Raji (cell line): ENCODE measurements around the gene WDR70.

Source experiments
- POLR2A ChIP-seq: IDR thresholded peaks from 2 replicates; pipeline ENCODE4 v1.6.1; 2011; ENCODE audit warnings: low read depth, low read length, control low read depth; ENCODE audit not compliant: insufficient read depth

WDR70 gene

DNA sequence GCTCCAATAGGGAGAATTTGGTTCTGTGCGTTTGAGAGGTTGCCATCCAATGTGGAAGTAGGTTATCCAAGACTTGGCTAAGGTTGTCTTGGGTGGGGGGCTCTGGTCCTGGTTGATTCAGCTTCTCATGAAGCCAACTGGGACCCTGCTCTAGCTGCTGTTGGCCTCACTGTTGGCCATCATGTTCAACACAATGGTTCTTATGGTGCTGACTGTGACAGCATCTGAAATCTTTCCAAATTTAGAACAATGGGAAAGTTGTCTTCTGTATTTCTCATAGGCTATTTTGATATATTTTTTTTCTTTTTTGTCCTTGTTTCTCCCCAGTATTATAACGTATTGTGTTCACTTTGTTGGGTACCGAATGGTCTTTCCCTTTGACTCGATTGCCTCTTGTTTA lies 388.8 kb downstream of the WDR70 start:
- no peak for TF ChIP-seq POLR2A

GRCh38 chr5:37768371-37768770 lies 389.3 kb downstream of the WDR70 start:
- no peak for TF ChIP-seq POLR2A

DNA sequence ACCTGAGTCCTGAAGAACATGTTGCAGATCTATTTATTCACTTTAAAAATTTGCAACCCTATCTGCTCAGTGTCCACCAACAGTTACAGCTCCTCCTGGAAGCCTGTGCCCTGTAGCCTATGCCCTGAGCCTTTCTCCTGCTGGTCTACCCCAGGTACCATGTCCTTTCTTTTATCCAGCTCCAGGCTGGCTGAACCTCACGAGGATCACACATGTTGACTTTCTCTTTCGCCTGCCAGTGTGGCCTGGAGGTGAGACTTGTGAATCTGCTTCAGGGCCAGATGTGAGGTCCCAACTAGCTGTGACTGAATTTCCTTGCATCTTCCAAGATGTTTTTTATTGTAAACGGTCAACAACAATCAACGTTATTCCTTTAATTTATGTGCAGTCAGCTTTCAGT lies 390.0 kb downstream of the WDR70 start:
- TF ChIP-seq POLR2A, result no peak

- TF ChIP-seq POLR2A, result no peak
These were observed 390.7 kb downstream of the WDR70 start for GRCh38 chr5:37769840-37770239.

DNA sequence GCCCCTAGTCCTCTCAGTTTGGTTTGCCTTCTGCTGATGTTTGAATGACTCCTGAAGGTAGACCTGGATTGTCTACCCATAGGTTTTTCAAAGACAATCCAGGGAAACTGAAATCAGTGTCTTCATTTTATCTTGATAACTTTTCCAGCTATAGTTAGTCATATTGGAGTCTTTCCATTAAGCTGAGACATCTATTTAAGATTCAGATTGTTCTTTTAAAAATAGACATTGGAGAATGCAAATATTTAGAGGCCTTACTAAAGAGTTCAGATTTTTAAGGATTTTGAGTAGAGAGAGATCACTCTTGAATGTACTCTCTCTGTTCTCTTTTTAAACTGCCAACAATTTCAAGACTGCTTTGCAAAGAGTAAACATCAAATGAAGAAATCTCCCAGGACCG lies 391.7 kb downstream of the WDR70 start:
- TF ChIP-seq POLR2A, result no peak

DNA sequence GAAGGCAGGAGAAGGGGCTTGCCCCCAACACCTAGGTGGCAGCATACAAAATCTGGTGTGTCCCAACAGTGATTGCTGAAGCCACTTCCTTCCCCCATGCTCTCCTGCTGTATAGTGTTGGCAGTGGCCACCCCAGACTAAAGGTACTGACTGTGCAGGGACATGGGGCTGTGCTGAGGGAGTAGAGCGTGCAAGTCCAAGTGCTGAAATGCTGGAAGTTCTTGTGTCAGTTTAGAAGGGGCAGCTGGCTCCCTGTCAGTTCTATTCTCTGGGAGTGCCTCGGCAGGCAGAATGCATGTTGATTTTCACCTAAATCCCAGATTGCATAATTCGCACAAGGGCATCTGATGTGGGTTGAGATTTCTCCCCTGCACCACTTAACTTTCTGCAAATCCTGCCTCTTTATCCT lies 392.1 kb downstream of the WDR70 start:
- no peak for TF ChIP-seq POLR2A

DNA sequence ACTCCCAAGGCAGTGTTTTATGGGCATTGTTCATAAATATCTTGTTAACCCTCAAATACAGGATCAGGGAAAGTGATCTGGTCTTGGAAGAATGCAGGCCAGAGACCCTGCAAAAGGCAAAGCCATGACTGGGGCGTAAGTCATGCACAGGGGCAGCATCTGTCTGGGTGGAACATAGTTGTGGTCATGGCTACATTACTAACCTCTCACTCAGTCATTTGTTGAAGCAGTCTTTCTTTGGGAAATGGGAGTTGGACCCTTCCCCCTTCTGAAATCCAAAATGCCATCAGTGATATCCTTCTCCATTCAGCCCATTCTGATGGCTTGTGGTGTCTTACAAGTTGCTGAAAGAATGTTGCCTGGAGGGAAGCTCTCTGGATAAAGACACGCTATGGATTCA lies 392.6 kb downstream of the WDR70 start:
- no peak for TF ChIP-seq POLR2A

DNA sequence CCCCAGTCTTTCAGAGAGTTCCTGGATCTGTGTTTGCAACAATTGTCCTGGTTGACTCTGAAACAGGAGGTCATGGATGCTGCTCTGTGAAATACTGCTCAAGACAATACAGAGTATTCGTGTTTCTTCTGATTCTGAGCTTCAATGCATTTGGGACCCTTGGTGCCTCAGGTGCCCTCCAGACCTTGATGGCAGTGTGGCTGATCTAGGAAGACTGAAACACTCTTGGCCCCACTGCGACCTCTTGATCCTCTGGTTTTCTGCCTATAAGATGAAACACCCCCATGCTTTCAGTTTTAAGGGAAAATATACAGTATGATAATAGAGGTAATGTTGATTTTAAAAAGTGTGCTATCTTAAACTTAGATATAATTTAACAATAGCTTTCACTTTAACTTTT lies 393.1 kb downstream of the WDR70 start:
- no peak for TF ChIP-seq POLR2A

GRCh38 chr5:37773809-37774208 lies 394.7 kb downstream of the WDR70 start:
- no peak for TF ChIP-seq POLR2A

DNA sequence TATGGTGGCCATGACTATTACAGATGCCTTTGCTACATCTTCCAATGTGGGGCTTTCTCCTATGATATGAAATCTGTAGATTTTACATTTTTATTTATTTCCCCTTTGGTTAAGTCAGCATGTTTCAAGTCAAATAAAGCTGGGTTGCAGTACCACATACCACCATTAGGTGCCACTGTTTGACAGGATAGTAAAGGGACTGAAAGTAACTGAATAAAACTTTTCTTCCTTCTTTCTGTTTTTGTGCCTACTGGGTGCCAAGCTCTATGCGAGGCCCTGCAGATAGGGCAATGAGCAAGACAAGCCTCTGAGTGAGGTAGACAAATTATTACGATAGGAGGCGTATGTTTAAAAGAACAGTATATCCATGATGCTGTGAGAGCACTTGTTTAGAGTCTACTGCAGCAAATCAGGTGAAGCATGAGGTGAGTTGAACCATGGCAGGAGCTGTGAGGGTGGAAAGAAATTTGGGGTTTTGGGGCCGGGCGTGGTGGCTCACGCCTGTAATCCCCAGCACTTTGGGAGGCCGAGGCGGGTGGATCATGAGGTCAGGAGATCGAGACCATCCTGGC lies 395.9 kb downstream of the WDR70 start:
- no peak for TF ChIP-seq POLR2A

DNA sequence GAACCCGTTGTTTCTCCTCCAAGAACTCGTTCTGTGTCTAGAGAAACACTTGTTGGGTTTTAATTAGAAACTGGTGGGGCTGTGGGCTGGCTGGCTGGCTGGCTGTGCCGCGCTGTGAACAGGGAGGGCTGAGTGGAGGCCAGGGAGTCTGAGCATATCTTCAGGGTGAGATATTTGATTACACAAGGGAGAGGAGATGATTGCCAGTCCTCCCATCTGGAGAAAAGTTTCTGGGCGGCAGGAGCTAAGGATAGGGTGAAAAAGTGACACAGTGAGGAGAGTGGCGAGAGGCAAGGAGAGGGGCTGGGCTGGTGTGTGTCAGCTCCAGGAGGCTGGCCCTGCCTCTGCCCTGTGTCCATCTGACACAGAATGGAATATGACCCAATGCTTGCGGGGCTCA lies 397.7 kb downstream of the WDR70 start:
- no peak for TF ChIP-seq POLR2A

DNA sequence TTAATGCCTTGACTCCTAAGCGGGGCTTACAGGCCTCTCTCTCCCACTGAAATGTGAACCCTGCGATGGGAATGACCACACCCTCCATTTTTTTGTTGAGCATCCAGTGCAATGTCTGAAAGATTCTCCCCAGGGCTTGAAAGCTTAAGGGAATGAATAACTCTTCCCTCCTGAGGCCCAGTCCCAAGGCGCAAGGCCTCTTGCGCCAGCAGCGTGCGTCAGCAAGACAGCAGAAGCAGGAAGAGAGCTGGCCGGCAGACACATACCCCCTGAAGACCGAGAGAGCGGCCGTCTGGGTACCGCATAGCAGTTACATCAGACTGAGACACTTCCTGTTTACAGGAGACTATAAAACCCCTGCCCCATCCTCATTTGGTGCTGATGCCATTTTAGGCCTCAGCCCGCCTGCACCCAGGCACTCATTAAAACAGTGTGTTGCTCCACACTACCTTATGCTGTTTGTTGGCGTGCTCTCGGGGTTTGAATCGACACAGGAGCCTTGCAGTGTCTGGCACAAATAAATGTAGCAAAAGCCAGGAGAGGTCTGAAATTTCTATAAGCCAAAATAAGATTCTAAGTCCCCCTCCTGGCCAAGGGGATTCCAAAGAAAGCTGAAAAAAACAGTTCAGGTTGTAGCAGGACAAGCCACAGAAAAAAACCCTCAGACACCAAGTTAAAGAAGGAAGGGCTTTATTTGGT lies 398.5 kb downstream of the WDR70 start:
- TF ChIP-seq POLR2A, result no peak

- no peak for TF ChIP-seq POLR2A
These were observed 407.3 kb downstream of the WDR70 start for GRCh38 chr5:37786416-37786815.

DNA sequence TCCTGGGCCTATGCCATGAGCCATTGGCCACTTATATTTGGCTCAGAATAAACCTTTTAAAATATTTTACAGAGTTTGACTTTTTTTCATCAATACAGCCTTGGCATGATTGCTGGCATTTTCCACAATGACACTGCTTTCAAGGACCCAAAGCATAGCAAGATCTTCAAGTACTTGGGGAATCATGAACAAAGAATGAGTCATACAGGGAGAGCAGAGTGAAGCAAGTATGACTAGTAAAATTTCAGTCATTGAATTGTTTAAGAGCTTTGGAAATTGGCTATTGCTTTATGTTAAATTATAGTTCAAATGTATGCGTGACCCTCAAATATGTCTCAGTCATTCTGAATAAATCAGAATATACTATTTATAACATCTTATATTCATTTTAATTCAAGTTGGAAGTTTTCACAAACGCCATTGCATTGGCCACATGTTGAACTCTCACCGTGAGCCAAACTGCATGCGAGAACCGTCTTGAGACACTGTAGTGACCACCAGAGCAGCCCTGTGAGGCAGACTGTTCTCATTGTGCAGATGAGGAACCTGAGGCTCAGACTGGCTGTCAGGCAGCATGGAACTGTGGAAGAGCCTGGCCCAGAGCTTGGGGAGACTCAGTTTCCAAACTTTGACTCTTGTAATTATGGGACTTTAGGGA lies 407.9 kb downstream of the WDR70 start:
- TF ChIP-seq POLR2A, result no peak

DNA sequence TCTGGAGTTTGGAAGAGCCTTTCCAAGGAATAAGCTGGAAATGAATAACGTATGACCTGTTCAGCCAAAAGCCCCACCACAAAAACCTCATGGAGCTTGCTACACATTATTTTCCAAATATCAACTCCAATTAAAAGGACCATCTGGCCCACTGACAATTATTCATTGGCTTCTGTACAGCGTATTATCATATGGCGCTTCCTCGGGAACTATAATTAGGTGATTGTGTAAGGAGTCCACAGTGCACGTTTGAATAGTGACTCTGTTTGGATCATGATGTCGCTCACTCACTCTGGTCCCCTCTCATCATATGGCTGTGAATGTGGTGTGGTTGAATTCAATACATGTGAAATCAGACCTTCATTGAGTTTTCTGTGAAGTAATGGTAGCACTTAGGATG lies 408.6 kb downstream of the WDR70 start:
- no peak for TF ChIP-seq POLR2A

GRCh38 chr5:37789991-37790390 lies 410.9 kb downstream of the WDR70 start:
- TF ChIP-seq POLR2A, result no peak
